Occipital lobe (tissue), 2 donors: ENCODE measurements around the gene DGKZ. TPM values are rescaled to one million over a fixed set of nuclear protein-coding genes. Genes with fewer than 3 reads are reported as not detected.

Experiments
- DNase-seq: peaks from one replicate; lab custom pipeline; 2025; lab: John Stamatoyannopoulos, UW
- total RNA-seq: library from RNA; depleted of rRNA; stranded (reverse); fragments of >200 nt; gene quantifications from one replicate; pipeline ENCODE4 v1.2.3, GENCODE V29; 2014

The DGKZ gene
- total RNA-seq, 1 donor from 2014 or later: 33.5 TPM

DNA sequence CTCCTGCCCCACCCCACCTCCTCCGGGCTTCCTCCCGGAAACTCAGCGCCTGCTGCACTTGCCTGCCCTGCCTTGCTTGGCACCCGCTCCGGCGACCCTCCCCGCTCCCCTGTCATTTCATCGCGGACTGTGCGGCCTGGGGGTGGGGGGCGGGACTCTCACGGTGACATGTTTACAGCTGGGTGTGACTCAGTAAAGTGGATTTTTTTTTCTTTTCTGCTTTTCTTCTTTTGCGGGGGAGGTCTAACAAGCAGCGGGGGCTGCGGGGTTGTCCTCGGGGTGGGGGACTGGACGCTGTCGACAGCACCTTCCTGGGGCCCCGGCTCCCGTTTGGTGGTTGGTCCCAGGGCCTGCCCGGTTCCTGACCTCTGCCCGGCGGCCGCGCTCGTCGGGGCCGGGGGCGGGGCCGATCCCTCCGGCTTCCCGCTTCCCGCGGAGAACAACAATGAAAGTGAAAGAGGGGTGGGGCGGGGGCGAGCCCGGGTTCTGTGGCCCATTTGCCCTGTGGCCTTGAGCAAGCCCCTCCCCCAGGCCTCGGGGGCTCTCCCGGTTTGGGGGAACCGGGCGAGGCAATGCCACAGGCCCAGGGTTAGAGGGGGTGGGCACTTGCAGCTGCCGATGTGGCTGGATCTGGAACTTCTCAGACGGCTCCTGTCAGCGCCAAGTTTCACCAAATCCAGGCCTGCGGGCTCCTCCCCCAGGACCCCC, 33.2 kb downstream of the DGKZ start:
- DNase-seq: no peak

DNA sequence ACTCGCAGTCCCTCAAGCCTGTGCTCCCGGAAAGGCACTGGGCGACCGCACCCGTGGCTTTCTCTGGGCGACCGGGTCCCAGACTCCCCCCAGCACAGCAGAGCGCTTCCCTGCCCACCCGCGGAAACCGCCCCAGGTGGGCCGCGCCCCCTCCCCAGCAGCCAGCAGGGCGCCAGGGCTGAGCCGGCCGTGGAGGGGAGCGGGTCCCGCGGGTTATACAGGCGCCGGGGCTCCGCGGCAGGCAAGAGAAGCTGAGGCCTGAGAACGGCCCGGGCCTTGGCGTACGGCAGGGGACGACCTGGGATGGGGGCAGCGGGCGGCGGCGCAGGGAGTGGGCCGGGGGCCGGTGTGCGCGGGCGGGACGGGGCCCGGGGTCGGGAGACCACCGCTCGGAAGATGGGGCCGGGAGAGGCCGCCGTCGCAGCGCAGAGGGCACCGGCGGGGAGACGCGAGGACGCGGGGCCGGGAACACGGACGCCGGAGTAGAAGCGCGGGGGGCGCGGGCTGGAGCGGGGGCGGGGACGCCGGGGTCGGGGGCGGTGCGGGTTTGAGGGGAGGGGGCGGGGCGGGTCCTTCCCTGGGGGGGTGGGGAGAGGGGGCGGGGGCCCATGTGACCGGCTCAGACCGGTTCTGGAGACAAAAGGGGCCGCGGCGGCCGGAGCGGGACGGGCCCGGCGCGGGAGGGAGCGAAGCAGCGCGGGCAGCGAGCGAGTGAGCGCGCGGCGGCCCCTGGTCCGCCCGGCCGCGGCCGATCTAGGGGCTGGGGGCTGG, 34.0 kb downstream of the DGKZ start, which contains the start of gene MDK:
Gene MDK, plus strand, starts transcription at position 622 of the 771 bp plus-strand sequence. CDS start 389 bp downstream, outside the sequence.
- DNase-seq: no peak

DNA sequence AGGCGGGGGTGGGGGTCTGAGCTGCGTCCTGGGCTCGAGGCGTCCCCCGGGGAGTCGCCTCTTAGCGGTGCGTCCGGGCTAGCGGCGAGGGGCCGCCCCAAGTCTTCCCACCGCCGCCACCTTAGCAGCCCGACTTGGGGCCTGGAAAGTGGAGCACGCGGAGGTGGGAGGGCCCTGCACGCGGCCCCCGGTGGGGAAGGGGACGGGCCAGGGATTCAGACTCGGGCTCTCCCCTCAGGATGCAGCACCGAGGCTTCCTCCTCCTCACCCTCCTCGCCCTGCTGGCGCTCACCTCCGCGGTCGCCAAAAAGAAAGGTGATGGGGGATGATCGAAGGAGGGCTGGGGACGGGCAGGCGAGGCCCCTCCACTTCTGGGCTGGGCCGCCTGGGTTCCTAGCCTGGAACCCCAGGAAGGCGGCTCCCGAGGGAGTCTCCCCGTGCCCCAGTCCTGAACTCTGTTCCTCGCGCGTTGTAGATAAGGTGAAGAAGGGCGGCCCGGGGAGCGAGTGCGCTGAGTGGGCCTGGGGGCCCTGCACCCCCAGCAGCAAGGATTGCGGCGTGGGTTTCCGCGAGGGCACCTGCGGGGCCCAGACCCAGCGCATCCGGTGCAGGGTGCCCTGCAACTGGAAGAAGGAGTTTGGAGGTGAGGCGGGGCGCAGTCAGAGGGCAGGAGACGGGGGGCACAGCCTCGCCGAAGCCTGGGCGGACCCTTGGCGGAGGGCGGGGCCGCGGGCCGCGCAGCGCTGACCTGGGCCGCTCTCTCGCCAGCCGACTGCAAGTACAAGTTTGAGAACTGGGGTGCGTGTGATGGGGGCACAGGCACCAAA, 34.8 kb downstream of the DGKZ start:
- no peak for DNase-seq

DNA sequence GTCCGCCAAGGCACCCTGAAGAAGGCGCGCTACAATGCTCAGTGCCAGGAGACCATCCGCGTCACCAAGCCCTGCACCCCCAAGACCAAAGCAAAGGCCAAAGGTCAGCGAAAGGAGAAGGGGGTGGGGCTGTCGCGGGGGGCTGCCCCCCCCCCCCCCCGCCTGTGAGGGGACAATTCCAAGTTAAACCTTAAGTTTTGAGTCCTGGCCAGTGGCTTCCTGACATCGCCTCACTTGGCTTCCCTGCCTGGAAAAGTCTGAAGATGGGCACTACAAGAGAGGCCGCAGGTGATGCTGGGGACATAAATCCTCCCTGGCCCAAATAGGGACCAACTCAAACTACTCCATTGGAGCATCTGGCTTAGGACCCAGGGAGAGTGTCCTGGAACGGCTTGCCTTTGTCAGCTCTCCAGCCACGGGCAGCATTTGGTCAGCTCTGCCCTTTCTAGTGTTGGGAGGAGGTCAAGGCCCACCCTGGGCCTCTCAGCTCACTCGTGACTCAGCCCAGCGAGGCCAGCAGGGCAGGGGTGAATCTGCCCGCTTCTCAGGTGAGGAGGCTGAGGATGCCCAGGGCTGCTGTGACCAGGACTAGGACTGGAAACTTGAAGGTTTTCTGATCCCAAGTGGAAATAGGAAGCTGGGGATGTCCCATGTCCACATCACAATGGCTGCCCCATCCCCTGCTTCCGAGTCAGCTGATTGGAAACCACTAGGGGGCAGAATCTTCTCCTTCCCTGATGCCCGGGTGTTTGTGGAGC, 35.6 kb downstream of the DGKZ start:
- peak; percentile 31 for DNase-seq

DNA sequence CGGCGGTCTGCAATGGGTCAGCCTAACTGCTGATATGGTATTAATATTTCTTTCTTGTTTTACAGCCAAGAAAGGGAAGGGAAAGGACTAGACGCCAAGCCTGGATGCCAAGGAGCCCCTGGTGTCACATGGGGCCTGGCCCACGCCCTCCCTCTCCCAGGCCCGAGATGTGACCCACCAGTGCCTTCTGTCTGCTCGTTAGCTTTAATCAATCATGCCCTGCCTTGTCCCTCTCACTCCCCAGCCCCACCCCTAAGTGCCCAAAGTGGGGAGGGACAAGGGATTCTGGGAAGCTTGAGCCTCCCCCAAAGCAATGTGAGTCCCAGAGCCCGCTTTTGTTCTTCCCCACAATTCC, 36.1 kb downstream of the DGKZ start:
- no peak for DNase-seq

DNA sequence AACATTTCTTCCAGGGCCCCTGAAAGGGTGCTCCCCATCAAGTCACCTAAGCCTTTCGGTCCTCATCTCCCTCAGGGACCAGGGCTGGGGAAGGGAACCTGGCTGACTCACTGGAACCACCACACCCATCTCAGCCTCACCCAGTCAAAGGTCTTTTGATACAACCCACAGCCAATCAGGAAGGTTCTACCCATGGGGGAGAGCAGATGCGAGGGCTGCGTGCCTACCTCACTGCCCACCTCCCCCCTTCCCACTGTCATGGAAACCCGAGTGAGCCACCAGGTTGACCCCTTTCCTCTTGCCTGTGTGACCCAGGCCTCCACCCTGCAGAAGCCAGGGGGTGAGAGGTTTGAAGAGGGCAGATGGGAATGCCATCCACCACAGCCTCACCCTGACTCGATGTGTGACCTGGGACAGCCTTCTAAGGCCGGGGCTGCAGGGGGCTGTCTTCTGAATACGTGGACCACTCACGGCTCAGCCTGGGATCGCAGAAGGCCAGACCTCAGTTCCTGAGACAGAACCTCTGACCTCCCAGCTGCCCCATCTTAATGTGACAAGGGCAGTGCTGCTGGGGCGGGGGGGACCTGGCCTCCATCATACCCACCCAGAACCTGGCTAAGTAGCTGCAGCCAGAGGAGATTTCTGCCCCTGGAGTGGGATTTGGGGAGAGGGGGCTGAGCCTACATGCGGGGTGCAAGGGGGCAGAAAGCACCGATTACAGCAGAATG, 36.9 kb downstream of the DGKZ start:
- DNase-seq: no peak

DNA sequence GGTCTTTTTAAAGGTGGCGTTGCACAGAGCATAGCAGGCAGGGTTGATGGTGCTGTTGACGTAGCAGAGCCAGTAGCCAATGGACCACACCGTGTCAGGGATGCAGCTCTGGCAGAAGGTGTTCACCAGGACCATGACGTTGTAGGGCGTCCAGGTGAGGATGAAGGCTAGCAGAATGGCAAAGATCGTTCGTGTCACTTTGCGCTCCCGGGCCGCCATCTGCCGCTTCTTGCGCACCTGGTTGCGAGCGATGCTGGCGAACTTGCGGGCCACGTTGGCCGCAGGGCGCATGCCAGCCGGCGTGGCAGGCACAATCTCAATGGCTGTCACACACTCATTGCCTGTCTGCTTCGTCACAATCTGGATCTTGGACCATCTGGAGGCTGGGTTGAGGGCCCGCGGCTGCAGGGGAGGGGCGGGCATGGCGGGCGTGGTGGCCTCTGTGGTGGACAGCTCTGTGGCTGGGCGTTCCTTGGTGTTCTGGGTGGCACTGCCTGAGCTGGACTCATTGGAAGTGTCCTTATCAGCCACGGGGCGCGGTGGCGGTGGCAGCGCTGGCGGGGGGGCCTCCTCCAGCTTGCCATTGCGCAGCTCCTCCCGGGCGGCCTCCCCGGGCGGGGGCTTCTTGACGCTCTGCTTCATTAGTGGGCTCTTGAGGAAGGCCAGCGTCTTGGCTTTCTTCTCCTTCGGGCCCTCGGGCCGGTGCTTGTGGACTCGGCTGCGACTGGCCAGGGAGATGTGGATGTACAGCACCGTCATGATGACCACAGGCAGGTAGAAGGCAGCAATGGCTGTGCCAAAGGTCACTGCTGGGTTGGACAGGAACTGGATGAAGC, 38.1 kb downstream of the DGKZ start:
- DNase-seq: no peak

DNA sequence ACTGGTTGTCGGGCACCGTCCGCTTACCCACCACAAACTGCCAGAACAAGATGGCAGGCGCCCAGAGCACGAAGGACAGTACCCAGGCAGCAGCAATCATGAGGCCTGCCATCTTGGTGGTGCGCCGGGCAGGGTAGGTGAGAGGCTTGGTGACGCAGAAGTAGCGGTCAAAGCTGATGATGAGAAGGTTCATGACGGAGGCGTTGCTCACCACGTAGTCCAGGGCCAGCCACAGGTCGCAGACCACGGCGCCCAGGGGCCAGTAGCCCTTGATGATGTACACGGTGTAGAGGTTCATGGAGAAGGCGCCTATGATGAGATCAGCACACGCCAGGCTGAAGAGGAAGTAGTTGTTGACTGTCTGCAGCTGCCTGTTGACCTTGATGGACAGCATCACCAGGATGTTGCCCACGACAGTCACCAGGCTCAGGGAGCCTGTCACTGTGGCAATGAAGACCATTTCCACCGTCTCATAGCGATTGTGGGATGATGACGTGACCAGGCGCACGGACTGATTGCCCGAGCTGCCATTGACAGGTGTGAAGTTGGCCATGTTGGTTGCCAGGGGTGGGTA, 38.8 kb downstream of the DGKZ start:
- no peak for DNase-seq

DNA sequence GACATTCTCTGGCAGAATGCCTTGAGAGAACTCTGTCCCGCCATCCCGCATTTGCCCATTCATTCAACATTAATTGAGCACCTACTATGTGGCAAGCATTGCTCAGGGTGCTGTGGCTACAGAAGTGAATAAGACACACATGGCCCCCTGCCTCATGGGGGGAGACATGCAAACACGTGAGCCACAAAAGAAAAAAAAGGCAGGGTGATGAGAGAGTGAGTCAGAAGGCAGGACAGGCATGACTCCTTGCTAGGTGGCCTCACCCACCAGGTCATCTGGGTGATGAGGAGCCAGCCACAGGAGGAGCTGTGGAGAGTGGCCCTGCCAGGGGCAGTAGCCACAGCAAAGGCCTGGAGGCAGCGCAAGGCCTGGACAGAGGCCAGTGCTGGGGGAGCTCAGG, 39.4 kb downstream of the DGKZ start:
- DNase-seq: no peak

DNA sequence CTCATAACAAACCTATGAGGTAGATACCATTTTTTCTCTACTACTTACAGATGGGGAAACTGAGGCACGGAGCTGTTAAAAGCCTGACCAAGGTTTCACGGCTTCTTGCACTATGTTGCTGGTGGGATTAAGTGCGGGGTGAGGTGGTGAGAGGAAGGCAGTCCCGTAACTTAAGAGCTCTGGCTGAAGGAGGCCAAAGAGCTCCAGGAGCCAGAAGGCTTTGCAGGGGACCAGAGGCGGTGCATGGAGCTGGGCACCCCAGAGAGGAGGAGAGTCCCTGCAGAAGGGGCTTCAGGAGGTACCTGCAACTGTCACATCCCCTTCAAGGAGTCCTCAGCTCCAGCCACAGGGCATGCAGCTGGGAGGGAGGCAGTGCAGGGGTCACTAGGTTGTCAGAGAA, 40.2 kb downstream of the DGKZ start:
- DNase-seq: no peak

DNA sequence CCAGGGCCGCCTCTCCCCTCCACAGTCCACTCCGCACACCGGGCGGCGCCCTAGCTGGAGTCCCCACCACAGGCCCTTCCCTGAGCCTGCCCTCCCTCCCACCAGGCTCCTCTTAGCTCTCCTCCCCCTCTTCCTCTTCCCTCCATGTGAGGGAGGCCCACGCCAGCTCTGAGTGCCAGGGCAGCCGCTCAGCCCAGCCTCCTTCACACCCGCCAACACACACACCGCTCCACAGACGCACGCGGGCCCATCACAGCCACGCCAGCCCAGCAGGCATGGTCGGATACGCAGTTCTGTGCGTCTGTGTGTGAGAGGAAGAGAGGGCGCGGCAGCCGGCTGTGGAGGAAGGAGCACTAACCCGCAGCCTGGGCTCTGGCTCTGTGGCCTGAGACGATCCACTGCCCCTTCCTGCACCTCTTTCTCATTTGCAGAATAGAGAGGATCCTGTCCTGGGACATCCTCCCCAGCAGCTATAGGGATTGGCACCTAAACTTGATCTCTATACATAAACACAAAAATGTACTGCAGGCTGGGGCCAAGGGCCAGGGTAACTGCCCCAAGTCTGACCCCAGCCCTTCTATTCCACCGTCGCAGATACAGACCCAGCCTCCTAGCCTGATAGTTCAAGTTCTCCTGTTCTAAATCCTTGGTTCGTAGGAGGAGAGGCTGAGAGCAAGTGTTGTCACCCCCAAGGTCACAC, 40.8 kb downstream of the DGKZ start:
- peak; percentile 60 for DNase-seq

DNA sequence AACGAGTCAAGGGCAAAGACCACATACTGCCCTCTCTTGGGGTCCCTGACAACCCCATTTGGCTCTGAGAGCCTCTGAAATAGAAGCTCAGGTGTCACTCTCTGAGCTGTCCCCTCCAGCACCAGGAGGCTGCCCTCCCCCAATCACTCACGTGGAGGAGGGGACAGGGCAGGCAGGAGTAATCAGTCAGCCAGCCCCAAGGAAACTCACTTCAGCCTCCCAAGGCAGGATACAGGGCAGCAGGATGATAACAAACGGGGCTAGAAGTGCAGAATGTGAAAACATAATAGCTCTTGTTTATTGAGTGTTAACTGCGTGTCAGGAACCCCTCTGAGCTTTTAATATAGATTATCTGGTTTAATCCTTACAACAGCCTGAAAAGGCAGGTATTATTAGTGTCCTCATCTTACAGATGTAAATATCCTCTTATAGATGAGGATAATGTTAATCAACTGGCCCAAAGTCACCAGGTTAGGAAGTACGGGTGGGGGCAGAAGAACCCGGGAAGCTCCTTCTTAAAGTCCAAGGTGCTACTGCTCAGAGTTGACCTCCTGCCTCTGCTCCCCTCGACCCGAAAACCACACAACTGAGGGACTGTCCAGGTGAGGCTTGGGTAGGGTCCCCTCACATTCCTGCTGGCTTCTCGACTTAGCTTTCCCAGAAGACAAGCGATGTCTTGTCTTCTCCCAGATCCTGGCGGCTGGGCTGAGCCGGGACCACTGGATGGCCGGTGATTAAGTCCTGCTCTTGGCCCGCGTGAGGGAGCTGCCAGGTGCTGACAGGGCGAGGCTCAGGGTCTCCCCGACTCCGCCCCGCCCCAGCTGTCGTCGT, 41.6 kb downstream of the DGKZ start:
- no peak for DNase-seq

DNA sequence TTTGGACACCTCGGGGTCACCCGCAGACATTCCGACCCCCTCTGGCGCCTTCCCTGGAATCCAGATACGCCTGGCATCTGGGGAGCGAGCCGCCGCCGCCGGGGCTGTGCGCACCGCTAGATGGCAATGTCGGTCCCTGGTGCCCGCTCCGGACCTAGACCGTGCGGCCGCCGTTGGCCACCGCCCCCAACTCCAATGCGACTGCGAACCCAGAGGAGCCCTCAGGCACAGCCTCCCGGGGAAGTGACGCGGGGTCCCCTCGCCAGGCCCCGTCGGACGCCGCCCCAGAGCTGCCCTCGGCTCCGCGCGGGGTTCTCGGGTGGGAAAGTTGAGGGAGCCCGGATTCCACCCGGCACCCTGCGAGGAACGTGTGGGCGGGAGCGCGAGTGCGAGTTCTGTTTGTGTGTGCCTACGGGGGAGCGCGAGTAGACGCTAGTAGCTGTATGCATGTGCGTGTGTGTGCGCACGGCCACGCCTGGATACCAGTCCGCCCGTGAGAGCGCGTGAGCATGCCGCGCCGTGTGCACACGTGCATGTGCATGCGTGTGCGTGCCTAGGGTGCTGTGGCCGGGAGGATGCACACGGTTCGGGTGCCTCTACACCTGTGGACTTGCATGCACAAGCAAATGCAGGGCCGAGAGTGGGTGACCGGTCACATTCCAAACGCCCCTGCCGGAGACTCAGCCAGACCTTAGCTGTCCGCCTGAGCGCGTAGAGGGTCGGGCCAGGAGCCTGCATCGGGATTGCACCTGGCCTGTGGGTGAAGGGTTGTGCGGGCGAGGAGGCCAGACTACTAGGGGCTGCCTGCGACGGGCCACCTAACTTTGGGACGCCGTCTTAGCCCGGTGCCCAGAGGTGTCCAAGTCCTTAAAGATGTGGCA, 42.4 kb downstream of the DGKZ start:
- peak; percentile 47 for DNase-seq

DNA sequence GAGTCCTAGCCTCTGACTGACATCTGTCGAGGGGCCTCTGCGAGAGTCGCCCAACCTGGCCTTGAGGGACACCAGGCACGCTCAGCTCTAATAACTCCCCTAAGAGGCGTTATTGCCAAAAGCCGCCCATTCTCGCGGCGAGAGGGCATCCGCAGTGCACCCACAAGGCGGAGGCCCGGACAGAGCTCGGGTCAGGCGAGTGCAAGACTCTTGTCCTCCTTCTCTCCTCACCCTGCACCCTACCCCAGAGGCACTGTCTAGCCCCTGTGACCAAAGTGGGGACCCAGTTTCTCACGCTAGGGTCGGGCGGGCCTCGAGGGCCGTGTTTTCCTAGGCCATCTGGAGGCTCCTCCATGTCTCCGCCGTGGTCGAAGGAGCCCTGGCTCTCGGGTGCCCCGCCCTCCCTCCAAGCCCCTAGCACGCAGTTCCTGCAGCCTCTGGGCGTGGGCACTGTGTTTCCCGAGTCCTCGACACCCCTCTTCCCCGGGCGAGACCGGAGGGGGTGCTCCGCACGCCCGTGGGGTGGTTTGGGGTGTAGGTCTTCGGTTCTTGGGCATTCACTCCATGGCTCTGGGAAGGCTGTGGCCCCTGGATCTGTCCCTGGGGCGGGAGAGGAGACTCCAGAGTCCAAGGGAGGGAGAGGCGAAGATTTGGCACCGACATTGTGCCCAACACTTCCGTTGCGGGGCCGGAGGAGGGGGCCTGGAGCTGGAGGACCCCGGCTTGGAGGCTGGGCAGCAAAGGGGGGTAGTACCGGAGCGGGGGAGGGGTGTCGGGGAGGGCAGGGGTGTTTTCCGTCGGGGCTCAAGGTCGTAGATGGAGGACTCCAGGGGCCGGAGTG, 43.3 kb downstream of the DGKZ start:
- DNase-seq: no peak

DNA sequence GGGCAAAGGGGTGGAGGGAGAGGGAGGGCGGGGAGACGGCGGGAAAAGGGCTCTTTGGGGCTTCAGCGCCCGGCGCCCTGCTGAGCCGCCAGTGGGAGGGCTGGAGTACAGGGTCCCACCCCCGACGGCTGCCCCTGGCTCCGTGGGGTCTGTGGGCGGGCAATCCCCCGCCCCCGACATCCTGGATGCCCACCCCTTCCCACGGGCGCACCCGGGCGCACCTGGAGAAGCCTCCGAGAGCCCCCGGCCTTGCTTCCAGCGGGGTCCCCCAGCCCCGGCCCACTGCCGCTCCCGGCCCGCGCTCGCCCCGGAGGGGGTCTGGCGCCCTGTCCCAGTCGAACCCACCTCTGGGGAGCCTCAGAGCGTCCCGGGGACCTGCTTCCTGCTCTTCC, 43.9 kb downstream of the DGKZ start:
- no peak for DNase-seq
